Hepatic stellate cell (primary cell): Measurements from ENCODE around the gene SSX7.
"Not testable (repeated sequence)": the region's sequence is repeated elsewhere in the genome, so short reads cannot be mapped to it uniquely, and the experiment has no call there.

Experiments
- DNase-seq: peaks from one replicate; pipeline ENCODE4 v3.0.0; 2011; ENCODE audit warnings: low spot score

Gene SSX7

GRCh38 chrX:52654800-52655199, at the start of gene SSX7:
Gene SSX7 (minus strand): TSS chrX:52654900. CDS start chrX:52653472, 1,428 bp downstream.
- not testable (repeated sequence) for DNase-seq

GRCh38 chrX:52692034-52692433, 37.3 kb upstream of the SSX7 start:
- not testable (repeated sequence) for DNase-seq

- DNase-seq, result not testable (repeated sequence)
These were observed 7.5 kb upstream of the SSX7 start for GRCh38 chrX:52662218-52662617.

GRCh38 chrX:52655475-52655874, 775 bp upstream of the SSX7 start:
- DNase-seq, result not testable (repeated sequence)

GRCh38 chrX:52650676-52651075, 4.0 kb downstream of the SSX7 start:
- not testable (repeated sequence) for DNase-seq

- DNase-seq, result not testable (repeated sequence)
These were observed 5.7 kb downstream of the SSX7 start for GRCh38 chrX:52648956-52649355.

GRCh38 chrX:52628483-52628882, 26.2 kb downstream of the SSX7 start:
- not testable (repeated sequence) for DNase-seq

- not testable (repeated sequence) for DNase-seq
These were observed 34.0 kb downstream of the SSX7 start for GRCh38 chrX:52620661-52621060.

GRCh38 chrX:52608961-52609360, 45.7 kb downstream of the SSX7 start:
- no peak for DNase-seq

- DNase-seq, result not testable (repeated sequence)
These were observed 51.5 kb downstream of the SSX7 start for GRCh38 chrX:52603151-52603550.

GRCh38 chrX:52598886-52599285, 55.8 kb downstream of the SSX7 start:
- no peak for DNase-seq

- no peak for DNase-seq
These were observed 60.0 kb downstream of the SSX7 start for GRCh38 chrX:52594658-52595057.
